ENCODE results near the gene STK38.
"Not testable (repeated sequence)": the region's sequence is repeated elsewhere in the genome, so short reads cannot be mapped to it uniquely, and the experiment has no call there.

Gene STK38

DNA sequence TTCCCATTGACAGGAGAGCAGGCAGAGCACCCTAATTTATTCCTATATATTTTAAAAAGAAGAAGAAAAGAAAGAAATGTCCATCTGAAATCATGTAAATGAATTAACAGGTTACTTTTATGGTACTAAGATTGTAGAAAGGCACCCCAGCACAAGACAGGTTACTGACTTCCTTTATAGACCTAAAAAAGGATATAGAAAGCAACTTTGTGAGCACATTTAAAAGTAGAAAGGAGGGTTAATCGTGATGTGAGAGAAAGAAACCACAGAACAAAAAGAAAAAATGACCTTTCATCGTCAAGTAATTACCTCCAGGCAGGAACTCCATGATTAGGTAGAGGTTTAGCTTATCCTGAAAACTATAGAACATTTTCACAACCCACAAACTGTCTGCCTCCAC lies 29.9 kb downstream of the STK38 start:
- FAIRE-seq, result no peak

DNA sequence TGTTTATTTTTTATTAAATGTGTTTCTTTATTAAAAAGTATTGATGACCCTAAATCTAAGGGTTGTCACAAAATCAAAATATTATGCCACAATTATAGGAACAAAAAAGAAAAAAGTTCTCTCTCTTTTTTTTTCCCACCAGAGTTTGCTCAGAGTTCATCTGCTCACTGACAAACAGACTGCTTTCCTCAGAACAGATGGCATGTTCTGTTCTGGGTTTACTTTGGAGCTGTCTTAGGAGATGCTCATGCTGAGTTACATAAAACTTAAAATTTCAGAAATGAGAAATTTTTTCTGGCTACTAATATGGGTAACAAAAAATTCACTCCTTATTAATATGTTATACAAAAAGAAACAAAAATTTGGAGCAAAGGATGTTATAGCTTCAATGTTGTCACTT lies 30.3 kb downstream of the STK38 start:
- no peak for FAIRE-seq

DNA sequence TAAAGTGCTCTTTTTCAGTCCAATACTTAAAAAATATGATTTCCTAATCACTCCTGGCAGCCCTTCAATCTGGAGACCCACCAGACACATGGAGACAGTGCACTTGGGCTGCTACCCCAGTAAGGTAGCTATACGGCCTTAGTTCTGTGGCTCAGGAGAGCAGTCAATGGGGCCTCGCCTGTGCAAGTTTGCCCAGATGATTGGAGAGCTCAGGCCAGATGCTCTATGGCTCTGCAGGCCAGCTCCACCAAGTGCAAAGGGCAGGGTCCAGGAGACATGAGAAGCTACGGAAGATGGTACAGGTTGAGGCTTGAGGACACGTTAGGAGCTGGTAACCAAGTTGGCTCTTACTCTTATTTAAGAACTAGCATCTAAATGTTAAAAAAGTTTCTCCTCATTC lies 30.7 kb downstream of the STK38 start:
- FAIRE-seq, result no peak

DNA sequence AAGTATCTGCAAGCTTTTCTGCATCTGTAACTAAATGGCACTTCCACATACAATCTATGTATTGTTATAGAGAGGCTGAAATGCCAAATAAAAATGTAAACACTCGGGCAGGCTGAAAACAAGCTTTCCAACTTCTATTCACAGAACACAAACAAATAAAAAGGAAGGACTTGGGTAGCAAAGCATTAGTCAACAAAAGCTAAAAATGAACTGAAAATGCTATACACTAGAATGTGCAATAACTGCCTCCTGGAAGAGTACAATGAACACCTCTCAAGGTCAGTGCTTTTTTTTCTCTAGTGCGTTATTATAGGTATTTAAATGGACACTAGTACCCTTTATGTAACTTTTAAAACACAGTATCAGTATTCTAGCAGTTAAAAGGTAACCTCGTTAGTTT lies 31.4 kb downstream of the STK38 start:
- FAIRE-seq, result no peak

DNA sequence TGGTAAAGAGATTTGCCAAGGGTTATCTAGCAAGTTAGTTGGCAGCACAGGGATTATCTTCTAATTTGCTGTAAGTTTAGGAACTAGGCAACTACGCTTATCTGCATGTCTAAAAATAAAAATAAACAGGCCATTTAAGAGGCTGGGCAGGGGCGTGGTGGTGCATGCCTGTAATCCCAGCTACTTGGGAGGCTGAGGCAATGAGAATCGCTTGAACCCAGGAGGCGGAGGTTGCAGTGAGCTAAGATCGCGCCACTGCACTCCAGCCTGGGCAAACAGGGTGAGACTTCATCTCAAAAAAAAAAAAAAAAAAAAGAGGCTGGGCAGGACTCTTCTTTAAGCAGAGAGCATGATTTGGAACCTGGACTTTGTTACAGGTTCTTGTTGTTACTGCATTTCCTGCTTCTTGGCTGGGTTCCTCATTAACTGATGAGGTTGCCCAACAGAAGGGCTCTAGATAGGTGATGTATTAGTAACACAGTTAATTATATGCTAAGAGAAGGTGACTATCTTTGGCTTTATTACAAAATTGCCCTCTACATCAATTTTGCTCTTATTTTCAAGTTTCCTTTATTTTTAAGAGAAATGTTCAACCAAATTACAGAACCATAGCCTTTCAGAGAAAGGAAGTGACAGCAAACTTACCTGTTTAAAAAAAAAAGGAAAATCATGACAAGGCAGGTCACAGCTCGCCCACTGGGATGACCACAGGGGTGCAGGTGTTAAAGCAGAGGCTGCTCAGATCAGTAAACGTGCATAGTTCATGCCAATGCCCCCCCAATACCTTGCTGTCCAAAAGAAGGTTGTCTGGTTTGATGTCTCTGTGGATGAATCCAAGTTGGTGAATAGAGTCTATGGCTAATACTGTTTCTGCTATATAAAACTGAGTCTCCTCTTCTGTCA lies 32.5 kb downstream of the STK38 start:
- no peak for FAIRE-seq

DNA sequence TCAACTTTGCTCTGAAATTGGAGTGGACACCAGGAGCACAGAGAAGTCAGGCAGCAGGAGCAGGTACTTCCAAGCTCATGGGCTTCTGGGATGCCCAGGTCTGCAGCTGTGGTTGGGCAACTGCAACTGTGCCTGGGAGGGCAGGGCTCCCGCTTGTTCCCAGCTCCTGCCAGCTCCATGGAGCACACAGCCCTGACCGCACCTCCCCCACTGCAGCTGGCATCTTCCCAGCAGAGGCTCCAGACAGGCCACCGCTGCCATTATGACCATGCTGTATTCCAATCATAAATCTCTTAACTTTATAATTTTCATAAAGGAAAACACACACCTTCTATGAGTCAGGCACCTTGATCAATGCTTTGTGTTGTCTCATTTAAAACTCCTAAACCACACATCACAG lies 36.9 kb downstream of the STK38 start:
- no peak for FAIRE-seq

DNA sequence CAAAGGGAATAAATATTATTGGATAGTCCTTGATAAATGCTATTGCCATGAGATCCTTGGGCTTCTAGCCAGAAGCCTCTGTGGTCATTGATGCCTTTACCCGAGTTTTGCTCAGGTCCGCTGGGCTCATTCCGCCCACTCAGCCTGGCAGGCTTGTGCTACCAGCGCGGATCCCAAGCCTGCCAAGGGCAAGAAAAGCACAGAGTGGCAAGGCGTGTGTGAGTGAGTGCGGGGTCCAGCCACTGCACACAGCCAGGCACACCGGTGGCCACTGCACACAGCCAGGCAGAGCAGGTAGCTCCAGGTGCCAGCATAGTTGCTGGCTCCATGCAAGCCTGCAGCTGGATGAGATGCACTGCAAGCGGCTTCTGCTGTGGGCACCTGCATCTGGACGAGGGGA lies 38.7 kb downstream of the STK38 start:
- no peak for FAIRE-seq

DNA sequence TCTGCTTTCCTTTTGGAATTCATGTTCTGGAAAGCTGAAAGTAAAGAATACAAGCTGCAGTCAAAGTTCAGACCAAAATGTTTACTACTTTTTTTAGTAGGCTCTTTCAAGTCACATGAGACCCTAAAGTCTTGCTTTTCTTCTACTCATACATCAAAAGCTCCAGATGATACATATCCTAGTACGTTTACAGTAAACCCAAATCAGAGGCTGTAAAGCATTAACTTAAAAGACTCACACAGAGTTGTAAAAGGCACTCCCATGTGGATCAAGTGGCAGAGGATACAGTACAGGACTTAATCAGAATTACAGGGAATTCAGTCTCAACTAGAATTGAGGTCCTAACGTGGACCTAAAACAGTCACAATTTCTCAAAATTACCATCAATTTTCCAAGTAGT lies 40.7 kb downstream of the STK38 start:
- no peak for FAIRE-seq

DNA sequence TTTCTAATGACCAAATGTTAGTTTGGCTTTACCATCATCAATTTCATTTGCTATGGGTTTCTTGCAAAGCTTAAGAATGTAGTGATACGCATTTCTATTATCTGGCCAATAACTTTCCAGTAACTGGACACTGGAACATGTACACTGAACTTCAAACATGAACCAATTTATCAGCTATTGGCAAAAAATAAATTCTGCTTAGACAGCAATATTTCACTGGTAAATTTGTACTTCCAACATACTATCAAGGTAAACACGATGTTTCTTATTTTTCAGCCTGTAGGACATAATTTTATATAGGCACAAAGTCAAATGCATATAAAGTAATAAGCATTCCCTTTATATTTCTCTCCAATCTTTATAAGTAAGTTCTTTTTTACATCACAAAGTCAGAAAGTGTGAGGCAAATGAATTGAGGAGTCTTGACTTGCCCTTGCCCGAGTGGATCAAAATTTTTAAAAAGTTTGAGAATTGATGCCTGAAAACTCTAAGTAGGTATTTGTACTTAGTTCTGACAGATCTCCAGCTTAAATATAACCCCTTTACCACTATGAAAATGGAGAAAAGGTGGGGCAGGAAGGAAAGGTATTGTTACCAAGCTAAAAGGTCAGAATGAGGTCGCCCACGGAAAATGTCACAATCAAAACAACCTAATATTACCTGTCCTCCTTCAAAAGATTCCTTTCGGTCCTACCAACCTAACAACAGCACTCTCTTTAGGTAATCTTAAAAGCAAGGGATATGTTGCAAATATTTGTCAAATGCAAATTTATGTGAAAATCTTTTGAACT lies 41.3 kb downstream of the STK38 start:
- FAIRE-seq, result no peak

DNA sequence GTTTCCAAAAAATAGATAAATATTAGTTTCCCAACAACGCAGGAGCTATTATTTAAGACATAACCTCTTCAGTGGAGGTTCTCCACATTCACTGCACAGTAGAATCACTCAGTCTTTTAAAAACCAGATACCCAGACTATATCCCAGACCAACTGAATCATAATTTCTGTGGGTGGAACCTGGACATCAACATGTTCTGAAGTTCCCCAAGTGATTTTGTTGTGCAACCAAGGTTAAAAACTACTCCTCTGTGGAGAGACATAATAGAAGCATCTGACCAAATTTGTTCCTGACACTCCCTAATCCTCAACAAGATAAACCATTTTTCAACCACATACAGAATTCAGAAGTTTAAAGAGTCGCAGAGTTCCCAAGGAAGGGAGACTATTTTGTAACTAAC lies 42.3 kb downstream of the STK38 start:
- FAIRE-seq, result no peak

DNA sequence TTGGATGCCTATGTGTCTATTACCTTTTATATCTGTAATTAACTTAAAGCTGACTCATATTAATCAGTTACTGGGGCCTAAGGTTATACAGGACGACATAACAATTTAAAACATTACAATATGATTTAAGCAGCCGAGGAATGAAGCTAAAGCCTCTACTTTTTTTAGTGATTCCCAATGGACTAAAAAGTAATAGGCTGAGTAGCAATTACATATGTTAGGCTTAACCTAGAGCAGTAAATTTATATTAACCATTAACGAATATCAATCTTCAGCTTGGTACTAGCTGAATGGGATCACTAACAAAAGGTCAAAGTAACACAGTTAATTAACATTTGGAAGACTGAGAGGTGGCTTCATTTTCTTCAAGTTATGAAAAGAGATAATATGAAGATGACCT lies 43.1 kb downstream of the STK38 start:
- no peak for FAIRE-seq

DNA sequence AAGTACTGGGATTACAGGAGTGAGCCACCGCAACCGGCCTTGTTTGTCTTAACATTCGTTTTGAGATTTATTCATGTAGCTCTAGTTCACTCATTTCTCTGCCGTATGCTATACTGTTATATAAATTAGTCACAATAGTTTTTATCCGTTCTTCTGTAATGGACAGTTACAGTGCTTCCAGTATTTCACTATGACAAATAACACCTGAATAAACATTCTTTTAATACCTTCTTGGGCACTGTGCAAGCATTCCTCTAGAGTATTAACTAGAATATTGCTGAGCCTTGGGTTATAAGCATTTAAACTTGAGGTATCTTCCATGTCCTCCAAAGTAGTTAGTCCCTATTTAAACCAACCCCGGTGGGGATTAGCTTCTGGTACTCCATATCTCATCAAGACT lies 45.6 kb downstream of the STK38 start:
- no peak for FAIRE-seq

DNA sequence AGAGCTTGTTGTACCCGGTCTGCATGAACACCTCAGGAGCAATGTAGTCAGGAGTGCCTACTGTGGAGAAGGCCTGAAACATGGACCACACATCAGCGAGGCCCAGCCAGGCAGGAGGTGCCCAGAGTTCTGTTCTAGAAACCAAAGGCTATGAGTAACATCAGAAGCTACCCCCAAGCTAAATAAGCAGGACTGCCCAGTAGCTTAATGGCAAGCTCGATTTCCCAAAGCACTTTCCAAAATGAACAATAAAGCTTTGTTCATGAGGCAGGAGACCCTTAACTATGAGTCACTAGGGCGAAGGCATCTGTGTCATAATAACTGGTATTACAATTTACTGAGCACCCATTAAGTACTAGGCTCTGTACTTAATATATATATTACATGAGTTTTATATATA lies 47.4 kb downstream of the STK38 start:
- FAIRE-seq, result no peak

DNA sequence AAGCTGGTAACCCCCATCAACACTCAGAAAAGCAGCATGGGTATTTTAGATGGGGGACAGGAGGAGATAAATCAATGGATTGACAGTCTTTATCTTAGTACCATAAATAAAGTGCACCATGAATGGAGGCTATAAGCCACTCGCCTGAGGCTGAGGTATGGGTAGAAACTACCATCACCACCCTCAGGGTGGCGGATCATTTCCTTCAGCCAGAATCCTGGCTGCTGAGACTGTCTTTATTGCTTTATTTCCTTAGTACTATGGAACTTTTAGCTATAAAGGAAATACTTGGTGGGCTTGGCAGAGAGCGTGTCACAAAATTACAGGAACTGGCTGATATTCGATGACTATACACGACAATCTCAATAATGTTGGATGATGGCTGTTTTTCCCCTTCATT lies 52.2 kb downstream of the STK38 start:
- no peak for FAIRE-seq

DNA sequence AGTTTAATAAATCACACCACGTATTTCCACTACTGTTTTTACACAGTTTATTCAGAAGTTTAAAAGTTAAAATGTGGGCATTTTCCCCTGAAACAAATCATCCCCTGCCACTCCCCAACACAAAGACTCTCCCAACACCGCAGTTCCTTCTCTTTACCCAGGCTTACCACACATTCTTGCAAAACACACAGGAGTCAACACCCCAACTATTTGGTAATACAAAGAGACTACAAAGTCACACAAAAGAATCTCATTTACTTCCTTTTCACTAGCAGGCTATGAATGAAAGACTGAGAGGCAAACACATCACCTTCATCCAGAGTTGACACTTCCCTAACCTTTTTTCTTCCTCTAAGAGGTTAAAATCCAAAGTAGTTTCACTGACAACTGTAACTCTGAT lies 53.4 kb downstream of the STK38 start:
- FAIRE-seq, result no peak

DNA sequence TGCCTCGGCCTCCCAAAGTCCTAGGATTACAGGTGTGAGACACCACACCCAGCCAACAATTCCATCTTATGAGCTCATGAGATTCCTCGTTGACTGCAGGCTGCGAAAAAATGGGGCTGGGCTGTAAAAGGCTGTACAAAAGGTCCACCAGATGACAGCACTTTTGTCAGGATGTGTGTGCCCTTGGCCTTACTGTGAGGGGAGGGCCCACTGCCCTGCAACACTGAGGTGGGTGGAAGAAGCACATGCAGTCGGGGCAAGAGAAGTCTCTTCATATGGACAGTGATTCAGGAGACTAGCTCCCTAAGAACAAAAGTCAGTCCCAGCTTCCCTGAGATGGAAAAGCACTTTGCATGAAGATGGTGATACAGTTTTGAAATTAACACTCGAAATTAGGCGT lies 54.0 kb downstream of the STK38 start:
- FAIRE-seq, result no peak

DNA sequence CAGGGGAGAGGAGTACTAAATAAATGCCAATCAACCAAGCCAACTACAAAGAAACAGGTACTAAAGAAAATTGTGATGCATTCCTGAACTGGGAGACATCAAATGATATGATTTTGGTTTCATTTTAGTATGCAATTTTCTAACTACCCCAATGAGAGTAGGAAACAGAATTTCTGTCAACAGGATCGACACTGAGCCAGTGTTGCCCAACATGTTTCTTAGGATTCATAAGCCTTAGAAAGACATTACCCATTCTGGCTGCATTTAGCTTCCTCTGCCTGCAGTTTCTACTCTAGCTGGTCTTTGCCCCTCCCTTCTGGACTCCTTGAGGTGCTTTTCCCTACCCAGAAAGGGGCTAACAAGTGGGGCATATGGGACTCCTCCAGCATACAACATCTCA lies 54.7 kb downstream of the STK38 start:
- FAIRE-seq, result no peak

DNA sequence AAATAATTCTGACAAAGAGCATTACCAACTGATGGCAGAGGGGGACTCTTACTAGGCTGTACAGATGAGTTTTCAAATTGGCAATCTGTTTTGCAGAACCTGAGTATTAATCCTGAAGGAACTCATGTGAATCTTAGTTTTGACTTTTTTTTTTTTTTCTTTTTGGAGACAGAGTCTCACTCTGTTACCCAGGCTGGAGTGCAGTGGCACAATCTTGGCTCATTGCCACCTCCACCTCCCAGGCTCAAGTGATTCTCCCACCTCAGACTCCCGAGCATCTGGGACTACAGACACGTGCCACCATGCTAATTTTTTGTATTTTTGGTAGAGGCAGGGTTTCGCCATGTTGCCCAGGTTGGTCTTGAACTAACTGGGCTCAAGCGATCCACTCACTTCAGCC lies 55.2 kb downstream of the STK38 start:
- no peak for FAIRE-seq

DNA sequence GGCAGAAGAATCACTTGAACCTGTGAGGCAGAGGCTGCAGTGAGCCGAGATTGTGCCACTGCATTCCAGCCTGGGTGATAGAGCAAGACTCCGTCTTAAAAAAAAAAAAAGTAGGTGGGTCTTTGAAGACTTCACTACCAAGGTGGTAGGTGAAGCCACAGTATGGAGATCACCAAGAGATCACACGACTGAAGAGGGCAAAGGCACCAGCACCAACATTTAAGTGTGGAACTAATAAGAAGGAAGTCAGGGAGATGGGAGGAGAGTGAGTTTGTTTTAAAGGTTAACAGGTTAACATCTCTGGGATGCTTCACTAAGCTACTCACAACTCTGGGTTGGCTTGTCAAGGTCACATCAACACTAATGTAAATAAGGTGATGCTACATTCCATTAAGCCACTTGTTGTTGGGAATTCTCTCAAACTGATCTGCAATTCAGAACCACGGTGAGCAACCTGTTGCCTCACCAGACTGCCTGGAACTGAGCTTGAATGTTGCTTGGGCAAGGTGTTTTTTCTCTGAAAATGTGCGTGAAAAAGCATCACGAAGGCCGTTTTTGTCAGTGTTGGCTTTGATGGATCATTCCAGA lies 55.8 kb downstream of the STK38 start:
- no peak for FAIRE-seq

DNA sequence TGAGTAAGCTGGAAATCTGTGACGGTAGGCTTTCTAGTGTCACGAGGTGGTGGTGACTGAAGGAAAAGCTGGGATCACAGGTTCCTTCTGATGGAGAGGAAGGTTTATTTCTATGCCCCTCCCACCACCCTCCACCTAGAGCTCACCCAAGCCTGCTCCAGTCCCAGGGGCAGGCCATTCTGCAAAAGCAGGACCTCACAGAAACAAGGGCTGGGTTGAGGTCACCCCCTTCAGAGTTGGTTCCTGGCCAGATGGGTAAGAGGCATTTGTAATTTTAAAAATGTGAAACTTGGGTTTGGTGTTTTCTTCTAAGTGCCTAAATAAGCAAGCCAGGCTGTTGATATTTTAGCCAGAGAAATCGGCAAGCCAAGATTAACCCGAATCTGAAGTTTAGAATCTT lies 57.9 kb downstream of the STK38 start:
- no peak for FAIRE-seq

DNA sequence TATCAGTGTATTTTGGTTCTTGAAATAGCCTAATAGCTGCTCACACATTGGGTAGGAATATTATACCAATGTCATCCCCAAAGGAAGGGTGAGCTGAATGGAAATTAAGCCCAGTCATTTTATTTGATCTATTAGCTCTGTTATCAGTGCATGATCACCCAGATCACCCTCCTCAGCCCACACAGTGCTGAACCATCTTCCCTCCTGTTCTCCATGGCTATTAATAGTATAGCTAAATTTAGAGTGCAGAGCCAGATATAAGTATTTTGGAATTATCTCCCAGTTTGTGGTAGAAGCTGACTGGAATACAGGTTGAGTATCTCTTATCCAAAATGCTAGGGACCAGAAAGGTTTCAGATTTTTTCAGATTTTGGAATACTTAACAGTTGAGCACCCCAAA lies 59.1 kb downstream of the STK38 start:
- FAIRE-seq, result no peak

DNA sequence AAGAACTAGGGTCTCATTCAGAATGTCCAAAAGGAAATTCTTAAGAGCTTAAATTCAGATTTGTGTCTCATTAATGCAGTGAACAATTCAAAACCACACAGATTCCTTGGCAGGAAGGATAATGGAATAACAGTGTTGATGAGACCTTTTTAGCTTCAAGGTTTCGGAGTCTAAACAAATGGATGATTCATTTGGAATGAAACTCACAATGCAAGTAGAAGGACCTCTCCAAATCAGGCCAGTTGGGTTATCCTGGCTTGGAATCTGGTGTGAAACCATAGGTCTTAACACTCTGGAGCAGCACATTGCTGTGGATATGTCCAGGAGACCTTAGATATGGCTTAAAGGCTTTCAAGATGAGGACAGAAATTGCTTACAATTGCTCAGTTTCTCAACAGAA lies 59.6 kb downstream of the STK38 start:
- FAIRE-seq, result no peak

DNA sequence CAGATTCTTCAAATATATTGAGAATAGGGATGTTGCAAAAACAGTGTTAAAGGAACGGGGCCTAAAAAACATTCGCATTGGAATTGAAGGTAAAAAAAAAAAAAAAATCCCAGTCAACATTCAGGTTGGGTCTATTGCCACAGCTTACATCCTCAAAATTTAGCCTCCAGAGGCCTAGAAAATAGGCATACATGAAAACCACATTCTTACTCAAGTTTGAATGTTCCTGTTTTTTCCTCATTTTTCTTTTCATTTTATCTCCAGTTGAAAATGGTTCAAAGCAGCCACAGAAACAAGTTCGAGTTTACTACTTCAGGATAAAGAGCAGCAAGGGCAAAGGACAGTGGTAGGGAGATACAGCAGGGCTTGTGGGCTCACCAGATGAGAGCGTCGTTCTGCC lies 62.5 kb downstream of the STK38 start:
- FAIRE-seq, result no peak

DNA sequence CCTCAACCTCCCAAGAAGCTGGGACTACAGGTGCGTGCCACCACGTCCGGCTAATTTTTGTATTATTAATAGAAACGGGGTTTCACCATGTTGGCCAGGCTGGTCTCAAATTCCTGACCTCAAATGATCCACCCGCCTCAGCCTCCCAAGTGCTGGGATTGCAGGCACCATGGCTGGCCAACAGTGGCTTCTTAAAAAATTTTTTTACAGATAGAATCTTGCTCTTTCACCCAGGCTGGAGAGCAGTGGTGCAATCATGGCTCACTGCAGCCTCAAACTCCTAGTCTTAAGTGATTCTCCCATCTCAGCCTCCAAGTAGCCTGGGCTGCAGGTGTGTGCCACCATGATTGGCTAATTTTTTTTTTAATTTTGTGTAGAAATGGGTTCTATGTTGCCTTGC lies 64.0 kb downstream of the STK38 start:
- not testable (repeated sequence) for FAIRE-seq

All from islet of Langerhans (tissue), 1 donor.